SK-N-MC (cell line): Measurements from ENCODE around the gene NDRG3.

Experiments used
- DNase-seq: peaks from one replicate; pipeline ENCODE4 v3.0.0-alpha.2; 2011; ENCODE audit warnings: low read depth, low spot score
- H3K27ac ChIP-seq: fragments of 200-600 bp; sonication (generic); 2 replicates; pipeline ENCODE4 v1.5.1; 2016; ENCODE audit warnings: mixed run types
- H3K36me3 ChIP-seq: fragments of 200-600 bp; sonication (generic); 2 replicates; pipeline ENCODE4 v1.6.1; 2017; ENCODE audit warnings: antibody characterized with exemption, low read length, mixed read lengths; ENCODE audit not compliant: insufficient read depth
- H3K4me3 ChIP-seq: fragments of 200-600 bp; sonication (generic); 2 replicates; pipeline ENCODE4 v1.5.1; 2016
- H3K9ac ChIP-seq: fragments of 200-600 bp; sonication (generic); 2 replicates; pipeline ENCODE4 v1.8.0; 2017; ENCODE audit warnings: mixed run types, mixed read lengths; ENCODE audit not compliant: insufficient read length
- H3K9me3 ChIP-seq: fragments of 200-600 bp; sonication (generic); 2 replicates; pipeline ENCODE4 v1.6.1; 2017; ENCODE audit warnings: low read depth, mild to moderate bottlenecking, antibody characterized with exemption, low read length, moderate library complexity, mixed read lengths
- EZH2 ChIP-seq: fragments of 200-600 bp; sonication (generic); IDR thresholded peaks from one replicate; pipeline ENCODE4 v1.6.1; 2017; ENCODE audit warnings: antibody characterized with exemption
- FOXP2 ChIP-seq: optimal IDR thresholded peaks from 2 replicates; pipeline ENCODE3; 2011; ENCODE audit warnings: mild to moderate bottlenecking, moderate library complexity; ENCODE audit not compliant: insufficient read depth; ENCODE audit errors: extremely low read length, control extremely low read depth
- POLR2AphosphoS5 ChIP-seq: IDR thresholded peaks from 2 replicates; pipeline ENCODE4 v1.6.1; 2012; ENCODE audit warnings: mild to moderate bottlenecking, low read depth, low read length, borderline replicate concordance

NDRG3 gene

GRCh38 chr20:36773107-36773596 lies 27.3 kb upstream of the NDRG3 start:
- H3K4me3 ChIP-seq: peak overlapping the region; percentile 95
- H3K9me3 ChIP-seq: no peaks in the 10 kb centered on the region
- peaks cover 15% of the 10 kb centered on the region; the same call in 1 of the 2 replicates for H3K36me3 ChIP-seq
- TF ChIP-seq EZH2 (no peak), FOXP2 (no peak), POLR2AphosphoS5 (no peak)
- H3K27ac ChIP-seq: peak overlapping the region; percentile 63; the same call in 1 of the 2 replicates
- peak overlapping the region; percentile 96 for H3K9ac ChIP-seq
- no peak for DNase-seq

GRCh38 chr20:36770680-36771079 lies 24.8 kb upstream of the NDRG3 start:
- H3K9me3 ChIP-seq: no peaks in the 10 kb centered on the region
- TF ChIP-seq FOXP2 (no peak), EZH2 (no peak), POLR2AphosphoS5 (no peak)
- no peak overlapping the region for H3K9ac ChIP-seq
- H3K4me3 ChIP-seq: no peak overlapping the region
- peaks cover 15% of the 10 kb centered on the region; the same call in 1 of the 2 replicates for H3K36me3 ChIP-seq
- no peak overlapping the region for H3K27ac ChIP-seq
- DNase-seq: no peak

- Histone ChIP-seq H3K4me3 (no peak overlapping the region), H3K9me3 (no peaks in the 10 kb centered on the region), H3K36me3 (peaks cover 15% of the 10 kb centered on the region; the same call in 1 of the 2 replicates), H3K9ac (peak overlapping the region; percentile 39), H3K27ac (peak overlapping the region; percentile 67)
- no peak for DNase-seq
- TF ChIP-seq EZH2: no peak
- TF ChIP-seq FOXP2: no peak
- TF ChIP-seq POLR2AphosphoS5: no peak
Measured at GRCh38 chr20:36768768-36769430, 23.0 kb upstream of the NDRG3 start.

GRCh38 chr20:36761125-36761524 lies 15.2 kb upstream of the NDRG3 start:
- Histone ChIP-seq H3K4me3 (no peak overlapping the region), H3K27ac (peak overlapping the region; percentile 58), H3K9ac (no peak overlapping the region), H3K36me3 (peaks cover 21% of the 10 kb centered on the region), H3K9me3 (no peaks in the 10 kb centered on the region)
- no peak for TF ChIP-seq POLR2AphosphoS5
- TF ChIP-seq EZH2: no peak
- TF ChIP-seq FOXP2: no peak
- DNase-seq: no peak

GRCh38 chr20:36760647-36761046 lies 14.8 kb upstream of the NDRG3 start:
- Histone ChIP-seq H3K27ac (peak overlapping the region; percentile 58), H3K4me3 (no peak overlapping the region), H3K9me3 (no peaks in the 10 kb centered on the region), H3K36me3 (peaks cover 22% of the 10 kb centered on the region), H3K9ac (no peak overlapping the region)
- TF ChIP-seq EZH2: no peak
- no peak for TF ChIP-seq FOXP2
- TF ChIP-seq POLR2AphosphoS5: no peak
- DNase-seq: no peak

- no peaks in the 10 kb centered on the region for H3K9me3 ChIP-seq
- no peak overlapping the region for H3K27ac ChIP-seq
- H3K36me3 ChIP-seq: peaks cover 40% of the 10 kb centered on the region
- H3K4me3 ChIP-seq: no peak overlapping the region
- DNase-seq: no peak
- H3K9ac ChIP-seq: no peak overlapping the region
- TF ChIP-seq FOXP2: no peak
- no peak for TF ChIP-seq EZH2
- TF ChIP-seq POLR2AphosphoS5: no peak
Measured at GRCh38 chr20:36758276-36758675, 12.4 kb upstream of the NDRG3 start.

GRCh38 chr20:36756496-36756895 lies 10.6 kb upstream of the NDRG3 start:
- H3K9me3 ChIP-seq: no peaks in the 10 kb centered on the region
- DNase-seq: no peak
- no peak overlapping the region for H3K4me3 ChIP-seq
- H3K27ac ChIP-seq: no peak overlapping the region
- peaks cover 57% of the 10 kb centered on the region for H3K36me3 ChIP-seq
- no peak for TF ChIP-seq EZH2
- no peak for TF ChIP-seq FOXP2
- TF ChIP-seq POLR2AphosphoS5: no peak
- H3K9ac ChIP-seq: peak overlapping the region; percentile 29

- Histone ChIP-seq H3K9me3 (no peaks in the 10 kb centered on the region), H3K36me3 (peaks cover 58% of the 10 kb centered on the region), H3K4me3 (no peak overlapping the region), H3K9ac (no peak overlapping the region), H3K27ac (no peak overlapping the region)
- TF ChIP-seq EZH2 (no peak), FOXP2 (no peak), POLR2AphosphoS5 (no peak)
- DNase-seq: peak; percentile 24
Measured at GRCh38 chr20:36754656-36755222, 8.8 kb upstream of the NDRG3 start.
